DOHH2 (cell line): ENCODE results near the gene APC.
A peak's percentile ranks its signal among the peaks of the same experiment; 100 is the strongest.

Experiments used
- H3F3A ChIP-seq: fragments of 200-600 bp; sonication (generic), shearing (Covaris generic); 2 replicates; pipeline ENCODE4 v1.6.0; 2016; ENCODE audit warnings: antibody characterized with exemption, mild to moderate bottlenecking; ENCODE audit not compliant: control insufficient read depth, insufficient read depth
- H3K27ac ChIP-seq: fragments of 200-600 bp; sonication (generic); 2 replicates; pipeline ENCODE4 v1.5.1; 2014; ENCODE audit warnings: low read depth, mild to moderate bottlenecking, low read length, moderate library complexity
- H3K27me3 ChIP-seq: fragments of 200-600 bp; sonication (generic); 2 replicates; pipeline ENCODE4 v1.6.1; 2014; ENCODE audit warnings: mild to moderate bottlenecking, low read length, mixed read lengths; ENCODE audit not compliant: control insufficient read depth
- H3K36me3 ChIP-seq: fragments of 200-600 bp; sonication (generic); 2 replicates; pipeline ENCODE4 v1.6.1; 2014; ENCODE audit warnings: mild to moderate bottlenecking, low read length, moderate library complexity, mixed read lengths; ENCODE audit not compliant: control insufficient read depth
- H3K4me1 ChIP-seq: fragments of 200-600 bp; sonication (generic); 2 replicates; pipeline ENCODE4 v1.6.1; 2014; ENCODE audit warnings: mild to moderate bottlenecking, low read length, mixed read lengths; ENCODE audit not compliant: control insufficient read depth
- H3K4me2 ChIP-seq: fragments of 200-600 bp; sonication (generic); 2 replicates; pipeline ENCODE4 v1.6.0; 2014; ENCODE audit warnings: mild to moderate bottlenecking, low read length, moderate library complexity
- H3K4me3 ChIP-seq: fragments of 200-600 bp; sonication (generic); 2 replicates; pipeline ENCODE4 v1.5.1; 2014; ENCODE audit warnings: mild to moderate bottlenecking, low read length, mixed read lengths
- H3K79me2 ChIP-seq: fragments of 200-600 bp; sonication (generic); 2 replicates; pipeline ENCODE4 v1.6.1; 2014; ENCODE audit warnings: mild to moderate bottlenecking, low read length, mixed read lengths; ENCODE audit not compliant: control insufficient read depth
- H3K9me2 ChIP-seq: fragments of 200-600 bp; sonication (generic); replicated peaks from 2 replicates; pipeline ENCODE4 v1.6.1; 2014; ENCODE audit warnings: mild to moderate bottlenecking, low read length, mixed read lengths; ENCODE audit not compliant: control insufficient read depth
- H3K9me3 ChIP-seq: fragments of 200-600 bp; sonication (generic); 2 replicates; pipeline ENCODE4 v1.6.1; 2014; ENCODE audit warnings: antibody characterized with exemption, low read length, mixed read lengths; ENCODE audit not compliant: control insufficient read depth, insufficient read depth
- H4K20me1 ChIP-seq: fragments of 200-600 bp; sonication (generic); 2 replicates; pipeline ENCODE4 v1.6.0; 2014; ENCODE audit warnings: low read depth, mild to moderate bottlenecking, antibody characterized with exemption, low read length, moderate library complexity; ENCODE audit not compliant: control insufficient read depth, insufficient read depth
- CTCF ChIP-seq: fragments of 200-600 bp; sonication (generic); IDR thresholded peaks from one replicate; pipeline ENCODE4 v1.5.1; 2014; ENCODE audit warnings: antibody characterized with exemption, mild to moderate bottlenecking, low read depth, low read length; ENCODE audit not compliant: poor library complexity, severe bottlenecking
- EZH2phosphoT487 ChIP-seq: fragments of 200-600 bp; sonication (generic); IDR thresholded peaks from 2 replicates; pipeline ENCODE4 v1.6.1; 2017; ENCODE audit warnings: borderline replicate concordance, mild to moderate bottlenecking, antibody characterized with exemption, low read length, moderate library complexity, mixed read lengths

APC gene

GRCh38 chr5:112795944-112796678, 58.4 kb downstream of the APC start:
- peak overlapping the region; percentile 55 for H3K4me3 ChIP-seq
- no peaks in the 10 kb centered on the region for H3K9me2 ChIP-seq
- H4K20me1 ChIP-seq, result no peaks in the 10 kb centered on the region
- peaks cover 54% of the 10 kb centered on the region for H3K36me3 ChIP-seq
- H3F3A ChIP-seq, result peaks cover 12% of the 10 kb centered on the region
- peak overlapping the region; percentile 97 for H3K27ac ChIP-seq
- H3K9me3 ChIP-seq, result no peaks in the 10 kb centered on the region
- H3K4me1 ChIP-seq, result peaks cover 51% of the 10 kb centered on the region
- H3K27me3 ChIP-seq, result no peaks in the 10 kb centered on the region
- peaks cover 27% of the 10 kb centered on the region for H3K79me2 ChIP-seq
- H3K4me2 ChIP-seq, result peak overlapping the region; percentile 91
- no peak for TF ChIP-seq CTCF
- TF ChIP-seq EZH2phosphoT487, result no peak

GRCh38 chr5:112799661-112800060, 62.0 kb downstream of the APC start:
- H4K20me1 ChIP-seq, result no peaks in the 10 kb centered on the region
- H3K9me2 ChIP-seq, result no peaks in the 10 kb centered on the region
- no peak overlapping the region for H3K4me3 ChIP-seq
- H3K4me1 ChIP-seq, result peaks cover 48% of the 10 kb centered on the region
- H3F3A ChIP-seq, result peaks cover 10% of the 10 kb centered on the region
- no peak overlapping the region for H3K4me2 ChIP-seq
- H3K79me2 ChIP-seq, result peaks cover 27% of the 10 kb centered on the region
- no peak for TF ChIP-seq EZH2phosphoT487
- TF ChIP-seq CTCF, result no peak
- no peaks in the 10 kb centered on the region for H3K27me3 ChIP-seq
- H3K9me3 ChIP-seq, result no peaks in the 10 kb centered on the region
- no peak overlapping the region for H3K27ac ChIP-seq
- peaks cover 55% of the 10 kb centered on the region for H3K36me3 ChIP-seq

- H3K27me3 ChIP-seq, result no peaks in the 10 kb centered on the region
- no peak for TF ChIP-seq CTCF
- TF ChIP-seq EZH2phosphoT487, result no peak
- no peak overlapping the region for H3K27ac ChIP-seq
- peaks cover 36% of the 10 kb centered on the region for H3K4me1 ChIP-seq
- H3K4me2 ChIP-seq, result no peak overlapping the region
- H3F3A ChIP-seq, result peaks cover 3% of the 10 kb centered on the region
- peaks cover 27% of the 10 kb centered on the region for H3K79me2 ChIP-seq
- H3K9me3 ChIP-seq, result no peaks in the 10 kb centered on the region
- no peaks in the 10 kb centered on the region for H4K20me1 ChIP-seq
- peaks cover 47% of the 10 kb centered on the region for H3K36me3 ChIP-seq
- no peaks in the 10 kb centered on the region for H3K9me2 ChIP-seq
- H3K4me3 ChIP-seq, result no peak overlapping the region
These were observed 63.2 kb downstream of the APC start for GRCh38 chr5:112800891-112801290.
